Measurements from ENCODE around the gene ATP1A4. TPM values are rescaled to one million over a fixed set of nuclear protein-coding genes. Genes with fewer than 3 reads are reported as not detected.

Gene ATP1A4
- total RNA-seq, 1 experiment from 2014 or later = not detected

DNA sequence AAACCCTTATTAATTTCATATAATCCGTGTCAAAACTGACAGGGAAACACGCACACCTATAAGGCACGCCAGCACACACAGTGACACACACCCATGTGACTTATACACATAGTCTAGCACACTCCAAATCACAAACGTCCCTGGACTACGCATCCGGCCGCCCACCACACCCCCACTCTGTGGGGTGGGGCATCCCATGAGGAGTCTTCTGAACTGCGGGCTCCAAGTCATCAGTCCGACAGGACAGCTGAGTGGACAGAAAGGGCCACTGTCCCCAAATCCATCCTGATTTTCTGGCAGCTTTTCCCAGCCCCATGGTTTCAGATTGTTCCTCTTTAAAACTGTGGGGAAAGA, 54.6 kb downstream of the ATP1A4 start:
- peak; percentile 66 for DNase-seq (ENCODE audit: low read depth)

DNA sequence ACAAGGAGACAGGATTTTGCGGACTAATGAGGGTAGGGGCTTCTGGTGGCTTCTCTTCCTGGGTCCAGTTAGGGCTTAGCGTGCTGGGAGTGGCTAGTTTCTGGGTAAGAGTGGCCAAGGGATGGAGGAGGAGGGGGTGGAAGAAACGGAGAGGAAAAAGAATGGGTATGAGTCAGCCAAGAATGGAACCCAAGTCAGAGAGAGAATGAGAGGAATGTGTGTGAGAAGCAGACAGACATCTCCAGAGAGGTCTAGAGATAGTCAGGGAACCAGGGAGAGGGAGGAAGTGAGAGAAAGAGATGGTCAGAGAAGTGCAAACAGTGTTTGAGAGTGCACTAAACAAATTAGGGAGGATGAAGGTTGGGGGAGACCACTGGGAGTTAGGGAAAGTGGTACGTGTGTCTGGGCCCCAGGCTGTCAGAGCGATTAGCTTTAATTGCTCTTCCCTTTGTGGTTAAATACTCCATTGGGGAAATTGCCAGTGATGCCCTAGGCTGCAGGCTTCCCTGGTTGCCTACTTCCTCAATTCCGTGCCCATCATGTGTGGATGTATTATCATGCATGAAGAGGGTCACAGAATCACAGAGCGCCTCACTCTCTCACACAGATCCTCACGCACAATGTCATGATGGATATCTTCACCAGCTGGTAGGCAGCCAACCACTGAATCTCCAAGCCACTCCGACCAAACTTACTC, 55.2 kb downstream of the ATP1A4 start:
- DNase-seq (ENCODE audit: low read depth) = peak; percentile 82

DNA sequence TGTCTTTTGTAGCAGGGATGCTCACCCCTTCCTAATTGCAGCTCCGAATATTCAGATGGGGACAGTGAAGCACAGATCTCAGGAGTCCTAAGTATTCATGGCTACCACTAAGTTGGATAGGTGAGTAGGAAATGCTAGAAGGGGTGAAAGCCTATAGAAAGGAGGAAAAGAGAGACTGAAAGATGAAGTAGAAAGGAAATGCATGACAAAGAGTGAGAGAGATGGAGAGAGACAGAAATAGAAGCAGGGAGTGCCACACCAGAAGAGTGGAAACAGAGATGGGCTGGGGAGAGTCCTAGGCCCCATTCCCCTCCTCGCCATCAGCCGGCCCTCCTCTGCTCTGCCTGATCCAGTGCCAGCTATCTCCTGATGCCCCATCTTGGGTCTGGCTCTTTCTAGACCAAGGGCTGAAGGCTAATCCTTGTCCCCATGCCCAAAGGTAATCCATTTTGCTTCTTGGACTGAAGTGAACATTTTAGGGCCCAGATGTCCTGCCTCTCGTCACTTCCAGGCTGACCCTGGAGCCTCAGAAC, 55.8 kb downstream of the ATP1A4 start:
- DNase-seq (ENCODE audit: low read depth) = no peak

DNA sequence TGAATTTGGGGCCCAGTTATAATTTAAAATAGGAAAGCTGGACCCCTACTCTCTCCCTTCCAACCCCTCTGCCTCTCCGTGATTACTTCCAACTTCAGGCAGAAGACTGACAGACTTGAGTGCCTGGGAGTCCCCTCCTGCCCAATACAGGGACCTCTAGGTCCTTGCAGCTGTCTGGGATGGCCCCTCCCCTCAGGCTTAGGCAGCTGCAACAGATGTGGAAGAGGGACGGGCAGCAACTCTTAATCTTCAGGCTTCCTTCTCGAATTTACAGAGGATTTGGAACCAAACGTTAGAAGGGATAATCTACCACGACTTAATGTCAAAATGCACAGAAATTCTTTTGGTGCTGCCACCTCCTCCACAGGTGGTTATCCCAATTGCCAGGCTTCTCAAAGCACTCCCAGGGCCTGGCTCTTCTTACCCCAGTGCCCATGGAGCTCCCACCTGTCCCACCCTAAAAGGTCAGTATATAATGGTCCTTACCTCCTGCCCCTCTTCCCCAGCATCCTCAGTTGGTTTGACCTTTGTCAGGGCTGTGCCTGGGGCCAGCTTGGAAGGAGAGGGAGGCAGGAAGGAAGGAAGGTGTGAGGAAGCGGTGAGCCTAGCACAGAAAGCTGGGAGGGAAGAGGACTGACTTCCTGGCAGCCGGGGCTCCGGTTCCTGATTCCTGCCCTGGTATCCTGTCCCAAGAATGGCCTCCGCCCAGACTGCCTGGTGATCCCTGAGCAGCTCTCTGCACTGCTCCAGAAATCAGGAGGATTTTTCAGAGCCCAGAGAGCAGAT, 56.6 kb downstream of the ATP1A4 start:
- DNase-seq (ENCODE audit: low read depth) = peak; percentile 58

DNA sequence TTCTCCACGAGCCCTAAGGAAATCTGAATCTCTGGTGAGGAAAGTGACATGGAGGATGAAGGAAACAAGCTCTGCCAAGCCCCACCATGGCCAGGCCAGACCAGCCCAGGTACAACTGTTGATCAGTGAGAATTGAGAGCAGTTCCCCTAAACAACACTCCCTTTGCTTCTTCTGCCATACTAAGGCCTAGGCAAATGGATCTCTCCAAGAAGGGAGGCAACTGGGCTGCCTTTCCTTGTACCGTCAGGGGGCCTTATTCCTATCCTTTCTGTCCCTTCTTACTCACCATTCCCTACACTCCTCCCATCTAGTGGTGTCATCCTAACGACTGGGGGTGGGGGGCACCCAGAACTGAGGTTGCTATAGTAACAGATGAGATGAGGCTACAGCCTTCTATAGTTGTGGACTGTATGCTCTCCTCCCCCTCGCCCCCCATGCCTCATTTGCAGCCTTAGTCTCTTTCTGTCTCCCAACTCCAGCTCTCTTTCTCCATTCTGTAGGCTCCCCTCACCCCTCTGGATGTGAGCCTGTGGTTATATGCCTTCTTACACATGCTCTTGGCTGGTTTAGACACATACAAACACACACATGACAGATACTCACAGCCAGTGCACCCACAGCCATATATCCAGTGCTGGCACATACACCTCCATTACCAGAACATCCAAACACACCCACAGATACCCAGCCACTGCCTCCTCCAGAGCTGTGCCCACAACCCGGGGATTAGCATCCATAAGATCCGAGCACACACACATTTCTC, 57.3 kb downstream of the ATP1A4 start:
- DNase-seq (ENCODE audit: low read depth) = no peak

DNA sequence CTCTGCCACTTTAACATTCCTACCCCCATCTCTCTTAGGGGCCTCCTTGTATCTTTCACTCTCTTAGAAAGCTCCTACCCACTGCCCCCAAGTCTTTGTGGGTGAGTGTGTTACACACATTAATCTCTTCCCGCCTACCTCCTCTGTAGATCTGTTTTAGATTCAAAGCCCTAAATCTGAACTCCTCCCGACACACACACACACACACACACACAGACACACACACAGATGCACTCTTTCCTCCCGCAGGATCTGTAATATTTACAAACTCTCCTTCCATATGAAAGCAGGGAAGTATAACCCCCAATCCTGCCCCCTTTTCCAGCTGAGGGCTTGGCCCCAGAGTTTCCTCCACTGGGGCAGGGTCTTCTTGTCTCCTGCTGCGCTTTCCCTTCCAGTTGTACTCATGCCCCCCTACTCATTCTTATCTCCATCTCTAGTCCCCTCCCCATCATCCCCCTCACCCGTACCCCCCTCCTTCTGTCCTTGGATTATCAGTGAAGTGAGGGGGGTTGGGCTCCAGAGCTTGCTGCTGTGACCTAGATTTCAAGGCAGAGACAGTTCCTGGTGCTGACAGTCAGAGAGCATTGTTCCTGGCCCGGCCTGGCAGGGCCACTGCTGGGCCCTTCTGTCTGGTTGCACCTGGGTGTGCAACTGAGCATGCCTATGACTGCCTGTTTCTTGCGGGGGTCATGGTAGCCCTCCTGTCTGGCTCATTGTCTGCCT, 58.1 kb downstream of the ATP1A4 start:
- no peak for DNase-seq (ENCODE audit: low read depth)

DNA sequence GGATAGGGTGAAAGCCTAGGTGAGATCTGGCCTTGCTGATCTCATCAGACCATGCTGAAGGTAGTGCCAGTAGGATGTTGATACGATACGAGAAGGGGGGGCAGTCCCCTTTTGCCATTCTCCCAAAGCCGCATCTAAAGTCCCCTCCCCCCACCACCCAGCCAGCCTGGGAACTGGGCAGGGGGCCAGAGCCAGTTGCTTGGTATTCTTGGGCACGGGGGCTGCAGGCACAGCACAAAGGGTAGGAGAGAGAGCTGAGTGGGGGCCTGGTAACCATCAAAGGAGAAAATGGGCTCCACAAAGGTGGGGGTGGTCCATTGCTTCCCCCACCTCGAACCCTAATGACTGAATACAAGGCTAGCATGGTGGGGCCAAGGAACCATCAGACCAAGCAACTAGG, 59.2 kb downstream of the ATP1A4 start:
- no peak for DNase-seq (ENCODE audit: low read depth)

DNA sequence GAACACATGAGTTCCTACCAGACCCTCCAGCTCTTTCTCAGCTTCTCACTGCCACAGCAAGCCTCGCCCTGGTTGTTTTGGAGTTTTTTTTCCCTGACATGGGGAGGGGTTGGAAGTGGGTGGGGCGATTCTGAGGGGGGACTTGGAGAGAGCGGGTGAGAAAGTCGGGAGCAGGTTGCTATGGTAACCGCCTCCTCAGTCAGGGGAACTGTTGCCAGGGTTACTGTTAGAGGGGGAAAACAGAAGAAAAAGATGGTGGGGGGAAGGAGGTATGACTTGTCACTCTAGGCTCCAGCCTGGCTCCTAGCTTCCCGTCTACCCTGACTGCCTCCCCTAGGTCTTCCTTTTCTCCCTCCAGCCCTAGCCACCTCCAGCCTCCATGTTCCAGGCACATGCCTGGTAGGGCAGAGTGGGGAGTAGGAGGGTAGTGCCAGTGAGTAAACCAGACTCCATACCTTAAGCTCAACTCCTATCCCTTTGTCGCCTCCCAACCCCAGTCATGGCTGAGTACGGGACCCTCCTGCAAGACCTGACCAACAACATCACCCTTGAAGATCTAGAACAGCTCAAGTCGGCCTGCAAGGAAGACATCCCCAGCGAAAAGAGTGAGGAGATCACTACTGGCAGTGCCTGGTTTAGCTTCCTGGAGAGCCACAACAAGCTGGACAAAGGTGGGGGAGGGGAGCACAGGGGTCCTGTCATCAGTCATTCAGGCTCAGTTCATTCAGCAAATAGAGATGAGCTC, 59.8 kb downstream of the ATP1A4 start:
- no peak for DNase-seq (ENCODE audit: low read depth)

DNA sequence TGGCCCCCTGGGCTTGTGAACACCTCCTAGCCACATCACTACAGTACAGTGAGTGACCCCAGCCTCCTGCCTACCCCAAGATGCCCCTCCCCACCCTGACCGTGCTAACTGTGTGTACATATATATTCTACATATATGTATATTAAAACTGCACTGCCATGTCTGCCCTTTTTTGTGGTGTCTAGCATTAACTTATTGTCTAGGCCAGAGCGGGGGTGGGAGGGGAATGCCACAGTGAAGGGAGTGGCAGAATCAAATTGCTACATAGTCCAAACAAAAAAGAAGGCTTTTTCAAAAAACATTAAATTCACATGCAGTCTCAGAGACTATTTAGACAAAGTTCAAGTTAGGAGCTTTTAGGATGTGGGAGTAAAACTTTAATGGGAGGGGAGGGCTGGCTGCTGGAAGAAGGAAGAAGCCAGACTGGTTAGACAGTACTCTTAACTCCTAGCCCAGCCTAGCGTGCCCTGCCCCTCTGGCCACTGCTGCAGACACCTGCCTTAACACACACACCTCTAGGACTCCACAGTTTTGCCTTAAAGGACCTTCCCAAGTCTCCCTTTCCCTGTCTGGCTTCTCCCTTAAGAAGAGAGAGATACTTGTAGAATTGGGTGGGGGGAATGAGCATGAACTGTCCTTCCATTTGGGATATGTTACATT, 63.2 kb downstream of the ATP1A4 start:
- no peak for DNase-seq (ENCODE audit: low read depth)

DNA sequence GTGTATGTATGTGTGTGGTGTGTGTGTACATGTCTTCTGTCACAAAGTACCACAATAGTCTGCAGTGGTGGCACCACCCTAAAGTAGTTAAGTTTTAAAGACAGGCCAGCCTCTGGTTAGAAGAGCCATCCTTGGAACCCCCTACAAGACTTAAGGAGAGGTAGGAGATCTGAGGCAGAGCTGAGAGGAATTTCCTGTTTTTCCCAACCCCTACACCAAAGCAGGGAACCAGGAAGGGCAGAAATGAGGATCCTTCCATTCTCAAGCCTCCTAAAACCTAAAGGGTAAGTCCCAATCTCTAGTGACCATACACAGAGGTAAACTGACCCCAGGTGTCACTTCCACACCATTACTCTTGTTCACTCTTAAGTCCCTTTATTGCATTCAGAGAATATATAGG, 64.9 kb downstream of the ATP1A4 start:
- DNase-seq (ENCODE audit: low read depth) = no peak

DNA sequence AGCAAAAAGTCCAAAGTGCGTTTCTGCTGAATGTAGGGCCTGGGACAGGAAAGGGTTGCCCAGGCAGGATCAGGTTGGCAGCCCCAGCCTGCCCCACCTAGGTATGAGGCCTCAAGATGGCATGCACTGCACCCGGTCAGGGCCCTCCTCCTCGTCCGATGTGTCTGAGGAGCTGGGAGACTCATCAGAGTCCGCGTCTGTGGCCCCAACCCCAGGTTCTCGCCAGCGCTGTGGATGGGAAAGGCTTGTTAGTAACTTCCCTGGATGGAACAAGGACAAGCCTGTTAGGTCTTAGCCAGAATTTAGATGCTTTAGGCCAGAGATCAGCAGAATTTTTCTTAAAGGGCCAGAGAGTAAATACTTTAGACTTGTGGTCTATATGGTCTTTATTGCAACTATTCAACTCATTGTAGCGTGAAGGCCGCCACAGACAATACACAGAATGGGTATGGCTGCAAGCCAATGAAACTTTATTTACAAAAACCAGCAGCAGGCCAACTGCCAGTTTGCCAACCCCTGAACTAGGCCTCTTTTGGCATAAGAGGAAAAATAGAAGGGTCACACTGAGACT, 66.2 kb downstream of the ATP1A4 start:
- no peak for DNase-seq (ENCODE audit: low read depth)

DNA sequence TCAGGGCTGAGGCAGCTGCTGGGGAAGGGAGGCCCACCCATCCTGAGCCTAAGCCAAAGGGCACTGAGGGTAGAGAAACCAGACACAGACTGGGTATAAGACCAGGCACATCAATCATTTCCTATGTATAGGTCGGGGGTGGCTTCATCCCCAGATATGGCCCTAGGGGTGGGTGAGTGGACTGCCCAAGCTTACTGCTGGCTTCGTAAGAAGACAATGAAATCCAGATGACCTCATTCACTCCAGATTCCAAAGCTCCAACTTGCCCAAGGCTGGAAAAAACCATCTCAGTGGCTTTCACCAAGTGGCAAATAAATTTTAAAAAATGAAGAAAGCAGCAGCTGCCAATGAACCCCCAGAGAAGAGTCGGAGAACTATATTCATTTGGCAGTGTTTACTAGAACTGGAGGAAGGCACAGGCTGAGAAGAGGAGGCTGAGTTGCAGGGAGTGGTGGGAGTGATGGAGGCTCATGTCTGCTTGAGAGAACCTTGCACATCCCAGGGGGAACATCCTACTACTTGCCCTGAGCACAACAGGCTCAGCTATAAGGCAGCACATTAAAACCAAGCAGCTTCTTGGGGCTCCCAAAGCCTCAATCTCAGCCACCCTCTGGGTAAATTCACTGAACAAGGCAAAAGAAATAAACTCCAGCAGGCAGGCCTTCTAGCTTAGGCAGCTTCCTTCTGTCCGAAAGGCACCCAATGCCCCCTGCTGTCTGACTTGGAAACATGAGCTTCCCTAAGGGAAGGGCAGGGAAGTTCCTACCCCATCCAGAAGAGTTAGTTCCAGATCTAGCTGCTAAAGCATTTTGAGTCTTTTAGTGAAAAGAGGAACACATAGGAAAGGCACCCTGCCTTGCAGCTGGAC, 67.9 kb downstream of the ATP1A4 start:
- DNase-seq (ENCODE audit: low read depth) = peak; percentile 64

DNA sequence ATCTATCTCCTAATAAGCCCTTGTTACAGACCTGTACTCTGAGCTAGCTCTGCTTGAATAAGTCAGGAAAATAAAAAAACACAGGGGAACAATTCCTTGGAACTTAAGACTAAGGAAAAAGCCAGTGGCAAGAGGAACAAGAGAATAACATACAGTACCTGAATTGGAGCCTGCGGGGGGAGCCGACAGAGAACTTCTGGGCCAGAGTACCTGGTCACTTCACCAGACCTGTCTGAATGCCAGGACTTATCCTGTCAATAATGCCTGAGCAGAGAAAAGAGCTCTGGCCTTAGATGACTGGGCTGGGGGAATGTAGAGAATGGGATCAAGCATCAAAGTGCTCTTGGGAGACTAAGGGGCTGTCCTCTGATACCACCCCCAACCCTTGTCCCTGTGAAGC, 68.9 kb downstream of the ATP1A4 start:
- no peak for DNase-seq (ENCODE audit: low read depth)

DNA sequence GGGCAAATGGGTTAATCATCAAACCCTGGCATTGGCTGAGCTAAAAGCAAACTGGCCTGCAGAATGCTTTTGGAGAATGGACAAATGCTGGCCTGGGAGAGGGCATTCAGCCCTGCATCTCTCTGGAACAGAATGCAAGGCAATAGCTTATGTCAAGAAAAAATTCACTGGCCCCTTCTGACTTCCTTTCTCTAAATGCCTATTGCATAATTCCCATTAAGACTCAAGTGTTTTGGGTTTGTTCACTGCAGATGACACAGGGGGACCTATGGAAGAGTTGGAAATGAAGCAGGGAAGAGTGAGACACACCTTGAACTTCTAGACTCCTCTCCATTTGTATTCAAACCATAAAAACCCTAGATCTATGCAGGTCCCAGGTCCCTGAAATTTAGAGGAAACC, 69.7 kb downstream of the ATP1A4 start:
- DNase-seq (ENCODE audit: low read depth) = no peak

DNA sequence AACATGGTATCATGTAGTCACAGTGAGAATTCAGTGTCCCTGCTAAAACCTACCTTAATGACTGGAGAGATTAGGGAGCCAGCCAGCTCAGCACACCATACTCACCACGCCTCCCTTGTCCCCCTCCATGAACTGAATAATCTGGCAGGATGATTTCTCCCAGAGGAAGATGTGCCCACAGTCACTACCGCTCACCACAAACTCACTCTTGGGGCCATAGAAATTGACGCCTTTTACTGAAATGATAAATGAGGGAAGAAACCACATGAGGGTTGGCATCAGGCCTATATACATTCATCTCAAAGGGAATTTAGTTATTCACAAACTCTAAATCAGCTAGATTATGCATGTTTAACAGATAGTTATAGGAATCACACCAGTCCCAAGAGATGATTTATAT, 71.1 kb downstream of the ATP1A4 start:
- no peak for DNase-seq (ENCODE audit: low read depth)

DNA sequence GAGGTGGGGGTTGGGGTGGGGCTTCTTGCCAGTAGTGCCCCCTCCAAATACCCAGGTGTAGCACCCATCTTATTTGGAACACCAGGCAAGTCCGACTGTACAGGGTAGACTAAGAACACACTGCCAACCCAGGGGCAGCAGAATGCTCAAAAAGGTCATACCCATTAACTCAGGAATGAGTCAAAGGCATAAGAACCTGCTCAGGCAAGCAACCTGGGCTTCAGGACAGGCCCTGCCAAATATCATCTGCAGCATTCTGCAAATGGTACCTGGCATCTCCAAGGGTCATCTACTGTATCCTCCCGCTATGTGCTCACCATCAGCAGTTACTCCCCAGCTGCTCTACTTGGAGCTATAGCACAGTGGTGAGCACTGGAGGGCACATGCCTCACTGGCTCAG, 73.2 kb downstream of the ATP1A4 start:
- no peak for DNase-seq (ENCODE audit: low read depth)

DNA sequence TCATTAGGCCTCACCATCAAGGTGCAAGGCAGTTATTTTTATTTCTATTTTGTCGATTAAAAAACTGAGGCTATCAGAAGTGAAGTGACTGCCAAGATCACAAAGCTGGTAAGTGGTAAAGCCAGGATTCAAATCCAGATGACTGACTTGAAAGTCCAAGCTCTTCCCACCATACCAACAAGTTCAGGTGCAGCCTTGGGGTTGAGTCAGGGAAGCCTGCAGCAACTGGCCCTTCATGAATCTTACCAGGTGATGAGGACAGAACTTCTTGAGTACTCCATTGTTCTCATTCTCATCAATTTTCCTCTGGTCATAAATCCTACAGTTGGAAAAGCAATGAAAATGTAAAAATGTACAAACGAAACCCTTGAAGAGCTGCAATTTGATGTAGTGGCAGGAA, 73.9 kb downstream of the ATP1A4 start:
- no peak for DNase-seq (ENCODE audit: low read depth)

DNA sequence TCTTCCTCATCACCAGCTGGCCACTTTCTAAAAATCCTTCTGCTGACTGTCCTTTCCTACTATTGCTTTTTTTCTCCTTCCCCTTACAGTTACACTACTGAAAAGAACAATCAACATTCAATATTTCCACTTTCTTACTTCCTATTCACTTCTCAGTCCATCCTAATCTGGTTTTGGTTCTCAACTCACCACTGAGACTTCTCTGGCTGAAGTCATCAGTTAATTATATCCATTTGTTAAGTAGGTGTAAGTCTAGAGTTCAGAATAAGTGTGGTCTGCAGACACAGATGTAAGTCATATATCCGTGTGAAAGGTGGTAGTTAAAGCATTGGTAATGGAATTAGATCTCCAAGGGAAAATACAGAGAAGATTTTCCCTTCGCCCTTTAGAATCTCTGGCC, 75.2 kb downstream of the ATP1A4 start:
- no peak for DNase-seq (ENCODE audit: low read depth)

DNA sequence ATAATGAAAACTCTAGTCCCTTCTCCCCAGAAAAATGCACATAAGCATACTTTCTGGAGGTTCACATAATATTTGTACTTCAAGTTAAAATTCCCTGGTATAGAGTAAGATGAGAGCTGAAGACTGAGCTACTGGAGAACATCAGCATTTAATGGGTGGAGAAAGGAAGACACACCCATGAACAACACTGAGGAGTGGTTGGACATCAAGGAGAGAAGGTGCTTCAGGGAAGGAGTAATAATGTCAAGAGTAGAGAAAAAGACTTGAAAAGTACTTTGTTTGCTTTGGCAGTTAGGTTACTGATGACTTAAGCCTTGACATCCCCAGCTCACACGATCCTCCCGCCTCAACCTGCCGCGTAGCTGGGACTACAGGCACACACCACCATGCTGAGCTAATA, 75.6 kb downstream of the ATP1A4 start:
- DNase-seq (ENCODE audit: low read depth) = no peak
